GM11168 (cell line): ENCODE measurements around the gene CACYBP.

ENCODE experiments used
- in situ Hi-C: fragments of 300-500 bp; cut with MboI; formaldehyde crosslinking; loops from one replicate; pipeline ENCODE4 v1.12.0; 2022; ENCODE audit warnings: low sequenced_read_pairs; ENCODE audit not compliant: unreplicated experiment

Gene CACYBP

GRCh38 chr1:175000697-175001187 lies 995 bp downstream of the CACYBP start:
- in situ Hi-C loops: no loop called here

- in situ Hi-C loops: no loop called here
Observed at GRCh38 chr1:175002910-175003517, 3.3 kb downstream of the CACYBP start.

GRCh38 chr1:175003521-175003920 lies 3.8 kb downstream of the CACYBP start:
- in situ Hi-C loops: no loop called here

- in situ Hi-C loops: no loop called here
Observed at GRCh38 chr1:175005085-175005783, 5.5 kb downstream of the CACYBP start.

- in situ Hi-C loops: no loop called here
Observed at GRCh38 chr1:175009532-175009931, 9.8 kb downstream of the CACYBP start.

GRCh38 chr1:175013445-175013844 lies 13.7 kb downstream of the CACYBP start:
- in situ Hi-C loops: no loop called here

GRCh38 chr1:175015243-175015642 lies 15.5 kb downstream of the CACYBP start:
- in situ Hi-C loops: no loop called here

GRCh38 chr1:175019524-175019923 lies 19.8 kb downstream of the CACYBP start:
- in situ Hi-C loops: no loop called here

- in situ Hi-C loops: loop anchor here (5.0 kb wide), 1 partner anchor 119 kb away; no protein-coding TSS in a partner anchor
Observed at GRCh38 chr1:175023043-175023921, 23.5 kb downstream of the CACYBP start, which contains the start of gene MRPS14. Gene MRPS14 (minus strand): TSS chr1:175023425. CDS start chr1:175023408, 17 bp downstream.

- in situ Hi-C loops: loop anchor here (5.0 kb wide), 1 partner anchor 118 kb away; no protein-coding TSS in a partner anchor
Observed at GRCh38 chr1:175023922-175024242, 24.1 kb downstream of the CACYBP start.

- in situ Hi-C loops: loop anchor here (5.0 to 25.0 kb wide), 2 partner anchors 118 to 288 kb away; no protein-coding TSS in a partner anchor
Observed at GRCh38 chr1:175024773-175025172, 25.0 kb downstream of the CACYBP start.

- in situ Hi-C loops: loop anchor here (25.0 kb wide), 1 partner anchor 278 kb away; no protein-coding TSS in a partner anchor
Observed at GRCh38 chr1:175033953-175034352, 34.2 kb downstream of the CACYBP start.

- in situ Hi-C loops: loop anchor here (25.0 kb wide), 1 partner anchor 278 kb away; no protein-coding TSS in a partner anchor
Observed at GRCh38 chr1:175034775-175035174, 35.0 kb downstream of the CACYBP start.

- in situ Hi-C loops: loop anchor here (25.0 kb wide), 1 partner anchor 276 kb away; no protein-coding TSS in a partner anchor
Observed at GRCh38 chr1:175035865-175036264, 36.1 kb downstream of the CACYBP start.

- in situ Hi-C loops: loop anchor here (25.0 kb wide), 1 partner anchor 276 kb away; no protein-coding TSS in a partner anchor
Observed at GRCh38 chr1:175036476-175036875, 36.7 kb downstream of the CACYBP start.

GRCh38 chr1:175037416-175037815 lies 37.7 kb downstream of the CACYBP start:
- in situ Hi-C loops: loop anchor here (25.0 kb wide), 1 partner anchor 275 kb away; no protein-coding TSS in a partner anchor

GRCh38 chr1:175040324-175040879 lies 40.7 kb downstream of the CACYBP start:
- in situ Hi-C loops: loop anchor here (10.0 to 25.0 kb wide), 2 partner anchors 74 to 272 kb away; no protein-coding TSS in a partner anchor

- in situ Hi-C loops: loop anchor here (10.0 to 25.0 kb wide), 2 partner anchors 72 to 270 kb away; no protein-coding TSS in a partner anchor
Observed at GRCh38 chr1:175042650-175043049, 42.9 kb downstream of the CACYBP start.

- in situ Hi-C loops: loop anchor here (10.0 to 25.0 kb wide), 2 partner anchors 71 to 268 kb away; no protein-coding TSS in a partner anchor
Observed at GRCh38 chr1:175043824-175044223, 44.1 kb downstream of the CACYBP start.
